Glutamatergic neuron (in vitro differentiated cells): ENCODE measurements around the gene KBTBD13. TPM values are rescaled to one million over a fixed set of nuclear protein-coding genes. Genes with fewer than 3 reads are reported as not detected.

ENCODE experiments used
- DNase-seq: peaks from one replicate; pipeline ENCODE4 v3.0.0; 2022
- H3K27ac Mint-ChIP-seq: one replicate; pipeline ENCODE4 v1.8.0; 2020; ENCODE audit warnings: mild to moderate bottlenecking, mixed read lengths, inconsistent platforms; ENCODE audit not compliant: unreplicated experiment
- H3K27me3 Mint-ChIP-seq: one replicate; pipeline ENCODE4 v1.8.0; 2020; ENCODE audit warnings: mild to moderate bottlenecking, moderate library complexity, mixed read lengths, inconsistent platforms; ENCODE audit not compliant: unreplicated experiment
- H3K36me3 Mint-ChIP-seq: one replicate; pipeline ENCODE4 v1.8.0; 2020; ENCODE audit warnings: mild to moderate bottlenecking, mixed read lengths, inconsistent platforms; ENCODE audit not compliant: unreplicated experiment
- H3K4me1 Mint-ChIP-seq: one replicate; pipeline ENCODE4 v1.8.0; 2020; ENCODE audit warnings: mild to moderate bottlenecking, low read depth, mixed read lengths, inconsistent platforms; ENCODE audit not compliant: unreplicated experiment
- H3K4me3 Mint-ChIP-seq: one replicate; pipeline ENCODE4 v1.8.0; 2020; ENCODE audit warnings: mild to moderate bottlenecking, mixed read lengths, inconsistent platforms; ENCODE audit not compliant: unreplicated experiment
- H3K9me3 Mint-ChIP-seq: one replicate; pipeline ENCODE4 v1.8.0; 2020; ENCODE audit warnings: mild to moderate bottlenecking, moderate library complexity, mixed read lengths, inconsistent platforms; ENCODE audit not compliant: unreplicated experiment
- CTCF ChIP-seq: fragments of 200-600 bp; sonication (generic); IDR thresholded peaks from one replicate; pipeline ENCODE4 v1.5.0; 2021; ENCODE audit not compliant: partially characterized antibody, unreplicated experiment
- long read RNA-seq: library from polyadenylated mRNA; unstranded; transcript quantifications from one replicate; pipeline ENCODE4 v2.0.0, GENCODE V29; 2020; ENCODE audit not compliant: unreplicated experiment
- total RNA-seq: library from RNA; stranded (reverse); fragmentation: NEBNext Ultra II Directional; extraction: Animal tissue kit (Norgen Biotek cat#: 25700); gene quantifications from one replicate; pipeline ENCODE4 v1.2.1, GENCODE V29; 2021; ENCODE audit not compliant: unreplicated experiment

KBTBD13 gene
- total RNA-seq = not detected
- long read RNA-seq = 0 reads

- Mint-ChIP-seq H3K27me3 (peaks cover 7% of the 10 kb centered on the region), H3K36me3 (no peaks in the 10 kb centered on the region), H3K4me1 (peaks cover 6% of the 10 kb centered on the region), H3K4me3 (no peak within 1 kb of the TSS), H3K27ac (no peak within 1 kb of the TSS), H3K9me3 (no peaks in the 10 kb centered on the region)
- TF ChIP-seq CTCF = no peak
- no peak for DNase-seq
Observed at GRCh38 chr15:65076486-65077290, at the start of gene KBTBD13. Gene KBTBD13 (plus strand): TSS chr15:65076746. CDS start chr15:65076816, 70 bp downstream.

GRCh38 chr15:65026756-65027155 is 49.8 kb upstream of the KBTBD13 start:
- Mint-ChIP-seq H3K27ac (no peak overlapping the region), H3K36me3 (no peaks in the 10 kb centered on the region), H3K27me3 (peaks cover 5% of the 10 kb centered on the region), H3K9me3 (no peaks in the 10 kb centered on the region), H3K4me1 (peaks cover 5% of the 10 kb centered on the region), H3K4me3 (no peak overlapping the region)
- no peak for TF ChIP-seq CTCF
- DNase-seq = no peak

- Mint-ChIP-seq H3K4me1 (peaks cover 5% of the 10 kb centered on the region), H3K36me3 (no peaks in the 10 kb centered on the region), H3K27ac (no peak overlapping the region), H3K4me3 (peak overlapping the region; percentile 92), H3K9me3 (no peaks in the 10 kb centered on the region), H3K27me3 (peaks cover 5% of the 10 kb centered on the region)
- no peak for TF ChIP-seq CTCF
- no peak for DNase-seq
Observed at GRCh38 chr15:65027593-65027992, 49.0 kb upstream of the KBTBD13 start.

- peak overlapping the region; percentile 92 for H3K4me3 Mint-ChIP-seq
- peak overlapping the region; percentile 22 for H3K27ac Mint-ChIP-seq
- peaks cover 5% of the 10 kb centered on the region for H3K27me3 Mint-ChIP-seq
- H3K4me1 Mint-ChIP-seq = peaks cover 8% of the 10 kb centered on the region
- no peak for DNase-seq
- H3K9me3 Mint-ChIP-seq = no peaks in the 10 kb centered on the region
- no peak for TF ChIP-seq CTCF
- H3K36me3 Mint-ChIP-seq = no peaks in the 10 kb centered on the region
Observed at GRCh38 chr15:65028338-65028737, 48.2 kb upstream of the KBTBD13 start.
